ENCODE data around the gene PDE6B. TPM values are rescaled to one million over a fixed set of nuclear protein-coding genes. Genes with fewer than 3 reads are reported as not detected.

PDE6B gene
- total and polyA plus RNA-seq, 2 of the 13 experiments (the other 11 are each of a cell fraction or from before 2014, with no cell fraction given), result 0.38 to 0.40 TPM

DNA sequence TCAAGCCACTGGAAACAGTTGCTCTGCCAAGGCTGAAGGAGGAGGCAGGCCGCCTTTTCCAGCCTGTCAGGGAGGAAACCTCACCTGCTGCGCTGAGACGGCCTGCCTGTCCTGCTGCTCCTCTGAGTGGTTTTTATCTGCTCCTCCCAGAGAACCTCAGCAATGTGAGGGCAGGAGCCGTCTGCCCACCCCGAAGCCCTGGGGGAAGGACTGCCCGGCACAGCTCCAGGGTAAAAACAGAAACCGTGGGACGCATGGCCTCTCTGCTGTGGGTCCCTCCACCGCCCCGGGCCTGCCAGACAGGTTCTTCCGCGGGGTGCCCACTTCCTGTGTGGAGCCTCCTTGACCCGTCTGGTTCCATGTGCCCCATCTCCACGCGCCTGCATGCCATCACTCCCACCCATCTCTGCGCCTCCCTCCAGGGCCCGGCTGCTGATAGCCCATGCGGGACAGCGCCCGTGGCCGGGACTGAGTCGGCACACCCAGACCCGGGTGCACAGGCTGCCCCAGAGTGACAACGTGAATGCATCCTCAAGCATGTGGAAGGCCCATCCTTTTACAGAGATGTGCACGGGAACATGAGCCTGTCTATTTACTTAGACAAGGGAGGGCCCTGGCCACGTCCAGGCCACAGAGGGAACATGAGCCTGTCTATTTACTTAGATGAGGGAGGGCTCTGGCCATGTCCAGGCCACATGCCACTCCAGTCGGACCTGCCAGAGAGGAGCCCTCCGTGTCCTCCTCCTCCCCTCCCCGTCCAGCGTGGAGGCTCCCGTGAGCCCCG lies 67.6 kb downstream of the PDE6B start (continued):
- TF ChIP-seq IRF2 (CRISPR knock-in tag; IDR thresholded peaks at IDR 0.05) (peak; percentile 84; the same call in 1 of the 2 replicates), ZNF205 (CRISPR knock-in tag; IDR thresholded peaks at IDR 0.05) (peak; percentile 41; the same call in 1 of the 2 replicates), KAT2B (IDR thresholded peaks at IDR 0.05; ENCODE audit: borderline replicate concordance, low read depth, low read length) (no peak), ZNF350 (CRISPR knock-in tag; IDR thresholded peaks at IDR 0.05; ENCODE audit: borderline replicate concordance, low read depth) (peak; percentile 74), ATF1 (CRISPR knock-in tag; IDR thresholded peaks at IDR 0.05) (no peak), MED8 (CRISPR knock-in tag; IDR thresholded peaks at IDR 0.05; ENCODE audit: insufficient replicate concordance) (no peak), MLLT10 (CRISPR knock-in tag; IDR thresholded peaks at IDR 0.05) (no peak), MED1 (CRISPR knock-in tag; IDR thresholded peaks at IDR 0.05) (peak; percentile 78), IKZF4 (CRISPR knock-in tag; IDR thresholded peaks at IDR 0.05; ENCODE audit: borderline replicate concordance, low read depth, not compliant biosample characterization) (no peak), ZFAT (CRISPR knock-in tag; conservative IDR thresholded peaks at IDR 0.05) (no peak), SP2 (CRISPR knock-in tag; IDR thresholded peaks at IDR 0.05) (no peak), ZSCAN29 (CRISPR knock-in tag; conservative IDR thresholded peaks at IDR 0.05) (no peak), JARID2 (CRISPR knock-in tag; IDR thresholded peaks at IDR 0.05; ENCODE audit: insufficient replicate concordance) (no peak), SYNCRIP (IDR thresholded peaks at IDR 0.05; ENCODE audit: insufficient read depth, low read depth, low read length) (no peak), ZNF382 (CRISPR knock-in tag; IDR thresholded peaks at IDR 0.05; ENCODE audit: borderline replicate concordance) (no peak), ARNTL (CRISPR knock-in tag; IDR thresholded peaks at IDR 0.05) (0 out of 2 replicates have a peak, but pooled peaks have one; percentile 41), HNF4G (IDR thresholded peaks at IDR 0.05; ENCODE audit: borderline replicate concordance, low read depth, low read length) (no peak), HNF4G (CRISPR knock-in tag; IDR thresholded peaks at IDR 0.05; ENCODE audit: borderline replicate concordance, low read depth) (no peak), ZNF235 (CRISPR knock-in tag; IDR thresholded peaks at IDR 0.05; ENCODE audit: borderline replicate concordance) (no peak), ZNF460 (CRISPR knock-in tag; IDR thresholded peaks at IDR 0.05; ENCODE audit: borderline replicate concordance) (no peak), SP5 (CRISPR knock-in tag; IDR thresholded peaks at IDR 0.05; ENCODE audit: borderline replicate concordance, low read depth) (peak; percentile 75)
- TF ChIP-seq, protein P1, sequence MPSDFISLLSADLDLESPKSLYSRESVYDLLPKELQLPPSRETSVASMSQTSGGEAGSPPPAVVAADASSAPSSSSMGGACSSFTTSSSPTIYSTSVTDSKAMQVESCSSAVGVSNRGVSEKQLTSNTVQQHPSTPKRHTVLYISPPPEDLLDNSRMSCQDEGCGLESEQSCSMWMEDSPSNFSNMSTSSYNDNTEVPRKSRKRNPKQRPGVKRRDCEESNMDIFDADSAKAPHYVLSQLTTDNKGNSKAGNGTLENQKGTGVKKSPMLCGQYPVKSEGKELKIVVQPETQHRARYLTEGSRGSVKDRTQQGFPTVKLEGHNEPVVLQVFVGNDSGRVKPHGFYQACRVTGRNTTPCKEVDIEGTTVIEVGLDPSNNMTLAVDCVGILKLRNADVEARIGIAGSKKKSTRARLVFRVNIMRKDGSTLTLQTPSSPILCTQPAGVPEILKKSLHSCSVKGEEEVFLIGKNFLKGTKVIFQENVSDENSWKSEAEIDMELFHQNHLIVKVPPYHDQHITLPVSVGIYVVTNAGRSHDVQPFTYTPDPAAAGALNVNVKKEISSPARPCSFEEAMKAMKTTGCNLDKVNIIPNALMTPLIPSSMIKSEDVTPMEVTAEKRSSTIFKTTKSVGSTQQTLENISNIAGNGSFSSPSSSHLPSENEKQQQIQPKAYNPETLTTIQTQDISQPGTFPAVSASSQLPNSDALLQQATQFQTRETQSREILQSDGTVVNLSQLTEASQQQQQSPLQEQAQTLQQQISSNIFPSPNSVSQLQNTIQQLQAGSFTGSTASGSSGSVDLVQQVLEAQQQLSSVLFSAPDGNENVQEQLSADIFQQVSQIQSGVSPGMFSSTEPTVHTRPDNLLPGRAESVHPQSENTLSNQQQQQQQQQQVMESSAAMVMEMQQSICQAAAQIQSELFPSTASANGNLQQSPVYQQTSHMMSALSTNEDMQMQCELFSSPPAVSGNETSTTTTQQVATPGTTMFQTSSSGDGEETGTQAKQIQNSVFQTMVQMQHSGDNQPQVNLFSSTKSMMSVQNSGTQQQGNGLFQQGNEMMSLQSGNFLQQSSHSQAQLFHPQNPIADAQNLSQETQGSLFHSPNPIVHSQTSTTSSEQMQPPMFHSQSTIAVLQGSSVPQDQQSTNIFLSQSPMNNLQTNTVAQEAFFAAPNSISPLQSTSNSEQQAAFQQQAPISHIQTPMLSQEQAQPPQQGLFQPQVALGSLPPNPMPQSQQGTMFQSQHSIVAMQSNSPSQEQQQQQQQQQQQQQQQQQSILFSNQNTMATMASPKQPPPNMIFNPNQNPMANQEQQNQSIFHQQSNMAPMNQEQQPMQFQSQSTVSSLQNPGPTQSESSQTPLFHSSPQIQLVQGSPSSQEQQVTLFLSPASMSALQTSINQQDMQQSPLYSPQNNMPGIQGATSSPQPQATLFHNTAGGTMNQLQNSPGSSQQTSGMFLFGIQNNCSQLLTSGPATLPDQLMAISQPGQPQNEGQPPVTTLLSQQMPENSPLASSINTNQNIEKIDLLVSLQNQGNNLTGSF (CRISPR knock-in tag; IDR thresholded peaks at IDR 0.05), result no peak
- TF ChIP-seq, protein P2, sequence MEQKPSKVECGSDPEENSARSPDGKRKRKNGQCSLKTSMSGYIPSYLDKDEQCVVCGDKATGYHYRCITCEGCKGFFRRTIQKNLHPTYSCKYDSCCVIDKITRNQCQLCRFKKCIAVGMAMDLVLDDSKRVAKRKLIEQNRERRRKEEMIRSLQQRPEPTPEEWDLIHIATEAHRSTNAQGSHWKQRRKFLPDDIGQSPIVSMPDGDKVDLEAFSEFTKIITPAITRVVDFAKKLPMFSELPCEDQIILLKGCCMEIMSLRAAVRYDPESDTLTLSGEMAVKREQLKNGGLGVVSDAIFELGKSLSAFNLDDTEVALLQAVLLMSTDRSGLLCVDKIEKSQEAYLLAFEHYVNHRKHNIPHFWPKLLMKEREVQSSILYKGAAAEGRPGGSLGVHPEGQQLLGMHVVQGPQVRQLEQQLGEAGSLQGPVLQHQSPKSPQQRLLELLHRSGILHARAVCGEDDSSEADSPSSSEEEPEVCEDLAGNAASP (CRISPR knock-in tag; IDR thresholded peaks at IDR 0.05; ENCODE audit: borderline replicate concordance), result peak; percentile 79
- TF ChIP-seq, protein P3, sequence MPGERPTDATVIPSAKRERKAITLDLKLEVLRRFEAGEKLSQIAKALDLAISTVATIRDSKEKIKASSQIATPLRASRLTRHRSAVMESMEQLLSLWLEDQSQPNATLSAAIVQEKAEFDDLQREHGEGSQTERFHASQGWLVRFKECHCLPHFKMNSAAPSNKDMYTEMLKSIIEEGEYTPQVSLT (CRISPR knock-in tag; IDR thresholded peaks at IDR 0.05; ENCODE audit: borderline replicate concordance, low read depth), result no peak
